Measurements from ENCODE around the gene BRI3.

The BRI3 gene

DNA sequence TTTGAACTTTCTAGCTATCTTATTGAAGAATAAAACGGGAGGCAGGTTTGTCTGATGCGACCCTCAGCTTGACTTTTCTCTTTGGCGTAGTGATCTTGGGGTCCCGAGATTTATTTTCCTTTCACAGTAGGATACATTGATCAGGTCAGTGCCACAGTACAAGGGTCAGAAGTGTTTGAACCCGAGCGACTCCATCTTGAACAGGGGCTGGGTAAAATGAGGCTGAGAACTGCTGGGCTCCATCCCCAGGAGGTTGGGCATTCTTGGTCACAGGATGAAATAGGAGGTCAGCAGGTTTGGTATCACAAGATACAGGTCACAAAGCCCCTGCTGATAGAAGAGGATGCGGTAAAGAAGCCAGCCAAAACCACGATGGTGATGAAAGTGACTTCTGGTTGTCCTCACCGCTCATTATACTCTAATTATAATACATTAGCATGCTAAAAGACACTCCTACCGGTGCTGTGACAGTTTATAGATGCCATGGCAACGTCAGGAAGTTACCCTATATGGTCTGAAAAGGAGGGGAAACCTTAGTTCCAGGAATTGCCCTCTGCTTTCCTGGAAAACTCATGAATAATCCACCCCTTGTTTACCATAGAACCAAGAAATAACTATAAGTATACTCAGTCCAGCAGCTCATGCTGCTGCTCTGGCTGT is 26.4 kb upstream of the BRI3 start:
- Histone ChIP-seq H3K9ac (ENCODE audit: low read length) (no peak overlapping the region), H3K27ac (ENCODE audit: low read depth, low read length) (no peak overlapping the region), H3K4me1 (ENCODE audit: insufficient read depth, low read length) (peaks cover 16% of the 10 kb centered on the region), H3K27me3 (ENCODE audit: control insufficient read depth in 1 of 2, insufficient read depth in 2 of 2, low read length in 2 of 2) (no peaks in the 10 kb centered on the region), H3K9me3 (ENCODE audit: low read length) (no peaks in the 10 kb centered on the region), H3K4me3 (ENCODE audit: low read depth in 1 of 2, low read length in 2 of 2) (no peak overlapping the region), H3K36me3 (ENCODE audit: insufficient read depth, low read length) (peaks cover 5% of the 10 kb centered on the region)

DNA sequence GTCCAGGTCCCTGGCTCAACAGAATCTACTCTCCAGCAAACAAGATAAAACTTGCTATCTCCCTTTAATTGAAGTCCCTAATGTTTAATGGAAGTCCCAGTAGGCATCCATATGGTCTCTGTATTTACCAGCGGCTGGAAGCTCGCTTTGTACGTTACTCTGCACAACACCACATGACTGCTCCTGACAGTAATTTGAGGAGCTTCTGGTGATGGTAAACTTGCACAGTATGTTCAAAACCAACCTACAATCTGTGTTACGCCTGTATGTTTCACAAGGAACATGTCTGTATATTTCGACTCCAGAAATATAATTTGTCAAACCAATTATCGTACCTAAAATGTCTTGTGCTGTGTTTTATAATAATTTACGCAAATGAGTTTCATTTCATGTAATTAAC is 25.1 kb upstream of the BRI3 start:
- H3K9me3 ChIP-seq (ENCODE audit: low read length) = no peaks in the 10 kb centered on the region
- H3K36me3 ChIP-seq (ENCODE audit: insufficient read depth, low read length) = peaks cover 5% of the 10 kb centered on the region
- H3K27me3 ChIP-seq (ENCODE audit: control insufficient read depth in 1 of 2, insufficient read depth in 2 of 2, low read length in 2 of 2) = no peaks in the 10 kb centered on the region
- no peak overlapping the region for H3K9ac ChIP-seq (ENCODE audit: low read length)
- peaks cover 8% of the 10 kb centered on the region for H3K4me1 ChIP-seq (ENCODE audit: insufficient read depth, low read length)
- H3K4me3 ChIP-seq (ENCODE audit: low read depth in 1 of 2, low read length in 2 of 2) = no peak overlapping the region
- no peak overlapping the region for H3K27ac ChIP-seq (ENCODE audit: low read depth, low read length)

DNA sequence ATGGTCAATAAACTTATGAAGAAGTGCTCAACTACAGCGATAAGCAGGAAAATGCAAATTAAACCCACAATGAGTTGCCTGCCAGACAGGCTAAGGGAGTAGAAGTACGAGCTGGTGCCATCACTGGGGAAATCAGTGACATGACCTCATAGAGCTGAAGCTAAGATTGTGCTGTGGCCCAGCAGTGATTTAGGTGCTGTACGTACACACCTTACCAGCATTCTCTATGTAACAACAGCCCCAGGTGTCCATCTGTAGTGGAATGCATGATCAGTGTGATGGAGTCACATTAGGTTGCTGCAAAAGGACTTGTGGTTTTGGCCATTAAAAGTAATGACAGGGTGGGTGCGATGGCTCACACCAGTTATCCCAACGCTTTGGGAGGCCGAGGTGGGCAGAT is 23.8 kb upstream of the BRI3 start:
- H3K9me3 ChIP-seq (ENCODE audit: low read length) = no peaks in the 10 kb centered on the region
- no peak overlapping the region for H3K4me3 ChIP-seq (ENCODE audit: low read depth in 1 of 2, low read length in 2 of 2)
- no peaks in the 10 kb centered on the region for H3K27me3 ChIP-seq (ENCODE audit: control insufficient read depth in 1 of 2, insufficient read depth in 2 of 2, low read length in 2 of 2)
- peaks cover 5% of the 10 kb centered on the region for H3K4me1 ChIP-seq (ENCODE audit: insufficient read depth, low read length)
- H3K36me3 ChIP-seq (ENCODE audit: insufficient read depth, low read length) = peaks cover 5% of the 10 kb centered on the region
- H3K9ac ChIP-seq (ENCODE audit: low read length) = no peak overlapping the region
- H3K27ac ChIP-seq (ENCODE audit: low read depth, low read length) = no peak overlapping the region

DNA sequence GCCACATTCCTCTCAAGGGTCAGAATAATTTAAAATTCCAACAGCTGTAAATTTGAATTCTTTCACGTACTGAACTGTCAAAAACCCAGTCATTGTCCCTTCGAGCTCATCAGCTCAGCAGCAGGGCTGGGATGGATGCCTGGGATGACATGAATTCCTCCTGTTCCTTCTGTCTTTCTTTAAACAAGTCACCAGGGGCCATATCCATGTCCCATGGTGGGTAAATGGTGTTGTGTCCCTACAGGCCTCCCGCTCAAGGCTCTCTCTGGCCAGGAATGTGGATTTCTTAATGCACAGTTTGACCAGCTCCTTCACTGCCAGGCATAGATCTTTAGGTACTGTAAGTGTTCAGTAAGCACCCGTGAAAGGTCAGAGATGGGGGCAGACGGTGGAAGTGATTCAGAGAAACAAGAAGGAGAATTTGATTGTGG is 15.6 kb upstream of the BRI3 start:
- no peaks in the 10 kb centered on the region for H3K36me3 ChIP-seq (ENCODE audit: insufficient read depth, low read length)
- no peaks in the 10 kb centered on the region for H3K27me3 ChIP-seq (ENCODE audit: control insufficient read depth in 1 of 2, insufficient read depth in 2 of 2, low read length in 2 of 2)
- H3K4me1 ChIP-seq (ENCODE audit: insufficient read depth, low read length) = no peaks in the 10 kb centered on the region
- H3K9ac ChIP-seq (ENCODE audit: low read length) = no peak overlapping the region
- no peak overlapping the region for H3K27ac ChIP-seq (ENCODE audit: low read depth, low read length)
- H3K4me3 ChIP-seq (ENCODE audit: low read depth in 1 of 2, low read length in 2 of 2) = no peak overlapping the region
- H3K9me3 ChIP-seq (ENCODE audit: low read length) = no peaks in the 10 kb centered on the region

DNA sequence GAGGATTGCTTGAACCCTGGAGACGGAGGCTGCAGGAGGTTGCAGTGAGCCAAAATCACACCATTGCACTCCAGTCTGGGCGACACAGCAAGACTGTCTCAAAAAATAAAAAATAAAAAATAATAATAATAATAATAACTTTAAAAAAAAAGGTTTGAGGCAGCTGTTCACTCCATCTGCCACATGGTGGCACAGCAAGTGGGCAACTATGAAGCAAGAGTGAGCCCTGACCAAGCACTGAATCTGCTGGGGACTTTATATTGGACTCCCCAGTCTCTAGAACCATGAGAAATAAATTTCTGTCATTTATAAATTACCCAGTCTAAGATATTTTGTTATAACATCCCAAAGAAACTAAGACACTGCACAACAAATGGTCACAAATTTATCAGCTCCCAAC is 14.6 kb upstream of the BRI3 start:
- Histone ChIP-seq H3K36me3 (ENCODE audit: insufficient read depth, low read length) (no peaks in the 10 kb centered on the region), H3K9ac (ENCODE audit: low read length) (no peak overlapping the region), H3K4me1 (ENCODE audit: insufficient read depth, low read length) (no peaks in the 10 kb centered on the region), H3K4me3 (ENCODE audit: low read depth in 1 of 2, low read length in 2 of 2) (no peak overlapping the region), H3K27me3 (ENCODE audit: control insufficient read depth in 1 of 2, insufficient read depth in 2 of 2, low read length in 2 of 2) (no peaks in the 10 kb centered on the region), H3K27ac (ENCODE audit: low read depth, low read length) (no peak overlapping the region), H3K9me3 (ENCODE audit: low read length) (no peaks in the 10 kb centered on the region)

DNA sequence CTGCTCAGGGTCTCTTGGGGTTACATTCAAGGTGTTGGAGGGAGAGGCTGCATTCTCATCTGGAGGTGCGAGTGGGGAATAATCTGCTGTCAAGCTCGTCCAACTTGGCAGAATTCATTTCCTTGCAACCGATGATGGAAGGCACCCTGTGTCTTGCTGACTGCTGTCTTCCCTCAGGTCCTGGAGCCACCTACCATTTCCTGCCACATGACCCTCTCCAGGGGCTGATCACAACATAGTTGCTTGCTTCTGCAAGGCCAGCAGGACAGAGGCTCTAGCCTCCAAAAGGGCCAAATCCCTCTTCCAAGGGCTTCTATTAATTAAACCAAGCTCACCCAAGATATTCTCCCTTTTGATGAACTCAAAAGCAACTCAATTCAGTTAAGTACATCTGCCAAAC is 14.2 kb upstream of the BRI3 start:
- no peak overlapping the region for H3K27ac ChIP-seq (ENCODE audit: low read depth, low read length)
- no peak overlapping the region for H3K4me3 ChIP-seq (ENCODE audit: low read depth in 1 of 2, low read length in 2 of 2)
- no peaks in the 10 kb centered on the region for H3K4me1 ChIP-seq (ENCODE audit: insufficient read depth, low read length)
- H3K9ac ChIP-seq (ENCODE audit: low read length) = no peak overlapping the region
- no peaks in the 10 kb centered on the region for H3K36me3 ChIP-seq (ENCODE audit: insufficient read depth, low read length)
- no peaks in the 10 kb centered on the region for H3K9me3 ChIP-seq (ENCODE audit: low read length)
- H3K27me3 ChIP-seq (ENCODE audit: control insufficient read depth in 1 of 2, insufficient read depth in 2 of 2, low read length in 2 of 2) = no peaks in the 10 kb centered on the region

DNA sequence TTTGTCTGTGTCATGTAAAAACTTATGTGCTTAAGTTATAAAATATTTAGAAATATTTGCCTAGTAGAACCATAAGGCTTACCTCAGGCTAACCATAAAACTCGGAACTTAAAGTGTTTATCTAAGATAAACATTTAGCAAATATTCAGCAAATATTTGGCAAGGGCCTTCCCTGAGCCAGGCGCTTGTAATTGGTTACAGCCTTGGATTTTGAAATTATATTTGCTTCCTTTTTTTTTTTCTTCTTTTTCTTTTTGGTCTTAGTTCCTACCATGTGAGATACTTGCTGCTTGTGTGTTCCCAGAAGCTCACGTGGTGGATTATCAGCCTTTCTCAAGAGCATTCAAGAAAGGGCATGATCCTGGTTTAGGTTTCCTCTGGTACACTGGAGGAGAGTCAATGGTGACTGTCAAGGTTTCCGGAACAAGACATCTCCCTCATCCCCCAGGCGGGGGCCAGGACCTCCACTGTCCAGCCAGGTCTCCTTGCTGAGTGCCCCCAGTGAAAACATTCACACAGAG is 5.2 kb upstream of the BRI3 start:
- H3K4me3 ChIP-seq (ENCODE audit: low read depth in 1 of 2, low read length in 2 of 2) = no peak overlapping the region
- no peaks in the 10 kb centered on the region for H3K9me3 ChIP-seq (ENCODE audit: low read length)
- H3K9ac ChIP-seq (ENCODE audit: low read length) = no peak overlapping the region
- H3K27me3 ChIP-seq (ENCODE audit: control insufficient read depth in 1 of 2, insufficient read depth in 2 of 2, low read length in 2 of 2) = no peaks in the 10 kb centered on the region
- no peak overlapping the region for H3K27ac ChIP-seq (ENCODE audit: low read depth, low read length)
- H3K36me3 ChIP-seq (ENCODE audit: insufficient read depth, low read length) = no peaks in the 10 kb centered on the region
- H3K4me1 ChIP-seq (ENCODE audit: insufficient read depth, low read length) = peaks cover 7% of the 10 kb centered on the region

DNA sequence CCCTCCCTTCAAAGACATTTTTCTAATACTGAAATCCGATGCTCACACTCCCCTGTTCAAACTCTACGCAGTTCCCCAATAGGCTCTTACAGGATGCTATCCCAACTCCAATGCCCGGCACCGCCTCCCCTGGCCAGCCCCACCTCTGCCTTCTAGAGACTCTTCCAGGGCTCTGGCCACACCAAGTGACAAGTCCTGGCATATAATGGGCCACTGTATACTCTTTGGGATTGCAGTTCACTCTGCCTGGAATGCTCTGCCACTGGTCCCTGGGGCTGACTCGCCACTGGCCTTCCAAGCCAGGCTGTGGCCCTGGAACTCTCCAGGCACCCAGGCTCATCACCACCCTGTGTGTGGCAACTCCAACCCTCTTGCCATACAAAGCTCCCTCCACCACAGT is 3.1 kb upstream of the BRI3 start:
- H3K4me3 ChIP-seq (ENCODE audit: low read depth in 1 of 2, low read length in 2 of 2) = no peak overlapping the region
- peaks cover 16% of the 10 kb centered on the region for H3K4me1 ChIP-seq (ENCODE audit: insufficient read depth, low read length)
- H3K27ac ChIP-seq (ENCODE audit: low read depth, low read length) = no peak overlapping the region
- H3K27me3 ChIP-seq (ENCODE audit: control insufficient read depth in 1 of 2, insufficient read depth in 2 of 2, low read length in 2 of 2) = no peaks in the 10 kb centered on the region
- H3K36me3 ChIP-seq (ENCODE audit: insufficient read depth, low read length) = no peaks in the 10 kb centered on the region
- no peak overlapping the region for H3K9ac ChIP-seq (ENCODE audit: low read length)
- no peaks in the 10 kb centered on the region for H3K9me3 ChIP-seq (ENCODE audit: low read length)

DNA sequence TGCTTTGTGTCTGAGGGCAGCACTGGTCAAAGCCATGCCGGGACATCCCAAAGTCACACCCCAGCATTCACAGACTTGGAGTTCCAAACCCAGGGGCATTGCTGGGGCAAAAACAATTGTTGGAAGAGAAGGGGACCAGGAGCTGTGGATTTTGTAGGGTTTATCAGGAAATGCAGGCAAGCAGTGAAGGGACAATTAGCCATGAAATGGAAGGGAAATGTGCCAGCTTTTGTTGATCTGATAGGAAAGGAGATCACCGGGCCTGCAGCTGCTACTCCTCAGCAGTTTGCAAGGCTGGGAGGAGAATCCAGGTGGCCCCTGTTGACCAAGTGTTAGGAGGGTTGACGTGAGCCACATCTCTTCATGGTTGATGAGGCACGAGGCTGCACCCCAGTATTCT is 2.5 kb upstream of the BRI3 start:
- H3K9me3 ChIP-seq (ENCODE audit: low read length) = no peaks in the 10 kb centered on the region
- no peak overlapping the region for H3K9ac ChIP-seq (ENCODE audit: low read length)
- H3K4me3 ChIP-seq (ENCODE audit: low read depth in 1 of 2, low read length in 2 of 2) = no peak overlapping the region
- H3K36me3 ChIP-seq (ENCODE audit: insufficient read depth, low read length) = no peaks in the 10 kb centered on the region
- H3K4me1 ChIP-seq (ENCODE audit: insufficient read depth, low read length) = peaks cover 21% of the 10 kb centered on the region
- no peak overlapping the region for H3K27ac ChIP-seq (ENCODE audit: low read depth, low read length)
- no peaks in the 10 kb centered on the region for H3K27me3 ChIP-seq (ENCODE audit: control insufficient read depth in 1 of 2, insufficient read depth in 2 of 2, low read length in 2 of 2)

DNA sequence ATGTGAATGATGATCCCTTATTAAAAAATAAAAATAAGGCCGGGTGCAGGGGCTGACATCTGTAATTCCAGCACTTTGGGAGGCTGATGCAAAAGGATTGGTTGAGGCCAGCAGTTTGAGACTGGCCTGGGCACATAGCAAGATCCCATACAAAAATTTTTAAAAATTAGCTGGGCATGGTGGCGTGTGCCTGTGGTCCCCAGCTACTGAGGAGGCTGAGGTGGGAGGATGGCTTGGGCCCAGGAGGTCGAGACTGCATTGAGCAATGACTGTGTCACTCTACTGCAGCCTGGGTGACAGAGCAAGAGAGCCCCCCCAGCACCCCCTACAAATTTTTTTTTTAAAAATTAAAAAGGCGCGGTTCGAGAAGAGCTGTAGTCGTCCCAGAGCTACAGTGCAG is 1.2 kb upstream of the BRI3 start:
- peaks cover 35% of the 10 kb centered on the region for H3K4me1 ChIP-seq (ENCODE audit: insufficient read depth, low read length)
- H3K4me3 ChIP-seq (ENCODE audit: low read depth in 1 of 2, low read length in 2 of 2) = peak overlapping the region; percentile 14 to 86
- no peak overlapping the region for H3K27ac ChIP-seq (ENCODE audit: low read depth, low read length)
- H3K9ac ChIP-seq (ENCODE audit: low read length) = peak overlapping the region; percentile 94
- H3K36me3 ChIP-seq (ENCODE audit: insufficient read depth, low read length) = no peaks in the 10 kb centered on the region
- H3K27me3 ChIP-seq (ENCODE audit: control insufficient read depth in 1 of 2, insufficient read depth in 2 of 2, low read length in 2 of 2) = no peaks in the 10 kb centered on the region
- no peaks in the 10 kb centered on the region for H3K9me3 ChIP-seq (ENCODE audit: low read length)

DNA sequence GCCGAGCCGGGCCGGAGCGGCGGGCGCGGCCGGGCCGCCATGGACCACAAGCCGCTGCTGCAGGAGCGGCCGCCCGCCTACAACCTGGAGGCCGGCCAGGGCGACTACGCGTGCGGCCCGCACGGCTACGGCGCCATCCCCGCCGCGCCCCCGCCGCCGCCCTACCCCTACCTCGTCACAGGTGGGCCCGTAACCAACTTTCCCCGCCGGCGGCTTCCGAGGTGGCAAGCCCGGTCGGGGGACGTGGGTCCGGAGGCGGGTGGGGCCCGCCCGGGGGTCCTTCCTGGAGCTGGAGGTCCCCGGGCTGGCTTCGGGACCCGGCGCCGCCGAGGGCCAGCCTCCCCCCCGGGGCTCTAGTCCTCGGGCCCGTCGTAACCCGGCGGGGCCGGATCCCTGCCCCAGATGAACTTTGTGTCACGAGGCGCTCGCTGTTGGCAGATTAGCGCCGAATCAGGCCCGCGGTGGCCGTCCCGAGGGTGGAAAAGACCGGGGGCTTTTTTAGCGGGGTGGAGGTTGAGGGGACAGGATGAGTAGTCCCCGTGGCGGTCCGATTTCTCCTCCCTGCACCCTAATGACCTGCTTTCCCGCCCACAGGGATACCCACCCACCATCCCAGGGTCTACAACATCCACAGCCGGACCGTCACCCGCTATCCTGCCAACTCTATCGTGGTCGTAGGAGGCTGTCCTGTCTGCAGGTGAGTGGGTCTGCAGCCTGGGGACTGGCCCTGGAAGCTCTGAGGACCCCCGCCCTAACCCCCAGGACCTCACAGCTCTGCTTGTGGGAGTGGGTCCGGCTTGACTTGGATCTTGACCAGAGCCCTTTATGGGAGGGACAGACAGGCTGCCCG is 496 bp downstream of the BRI3 start:
- Histone ChIP-seq H3K4me3 (ENCODE audit: low read depth in 1 of 2, low read length in 2 of 2) (peak overlapping the region; percentile 73 to 83), H3K36me3 (ENCODE audit: insufficient read depth, low read length) (no peaks in the 10 kb centered on the region), H3K27ac (ENCODE audit: low read depth, low read length) (peak overlapping the region; percentile 90), H3K4me1 (ENCODE audit: insufficient read depth, low read length) (peaks cover 45% of the 10 kb centered on the region), H3K27me3 (ENCODE audit: control insufficient read depth in 1 of 2, insufficient read depth in 2 of 2, low read length in 2 of 2) (no peaks in the 10 kb centered on the region), H3K9ac (ENCODE audit: low read length) (peak overlapping the region; percentile 97), H3K9me3 (ENCODE audit: low read length) (no peaks in the 10 kb centered on the region)

Measured in muscle layer of colon (tissue), 2 donors.